IPS DF 6.9 (cell line): ENCODE data around the gene ADAMTSL1.

ENCODE experiments used
- DNase-seq: peaks from one replicate; pipeline ENCODE4 v3.0.0-alpha.2; 2013; ENCODE audit warnings: low read depth, low spot score
- H3K27ac ChIP-seq: one replicate; pipeline ENCODE4 v1.5.1; 2013; ENCODE audit warnings: low read length, control low read depth
- H3K27me3 ChIP-seq: 2 replicates; pipeline ENCODE4 v1.6.1; 2013; ENCODE audit warnings: mild to moderate bottlenecking, low read length; ENCODE audit not compliant: control insufficient read depth, insufficient read depth
- H3K36me3 ChIP-seq: 2 replicates; pipeline ENCODE4 v1.6.1; 2013; ENCODE audit warnings: low read length; ENCODE audit not compliant: control insufficient read depth, insufficient read depth
- H3K4me1 ChIP-seq: 2 replicates; pipeline ENCODE4 v1.6.1; 2013; ENCODE audit warnings: low read length; ENCODE audit not compliant: control insufficient read depth, insufficient read depth
- H3K4me3 ChIP-seq: 2 replicates; pipeline ENCODE4 v1.5.1; 2013; ENCODE audit warnings: mild to moderate bottlenecking, low read length
- H3K9me3 ChIP-seq: 2 replicates; pipeline ENCODE4 v1.6.1; 2013; ENCODE audit warnings: low read length, inconsistent platforms; ENCODE audit not compliant: control insufficient read depth, insufficient read depth
- WGBS: extraction: QIAGEN DNeasy Blood & Tissue Kit; methylation state at CpG from one replicate; pipeline ENCODE4 v1.1.7; 2013; ENCODE audit warnings: mixed read lengths, missing lambda C conversion rate; ENCODE audit not compliant: insufficient read length, insufficient coverage; 5-methylcytosine and 5-hydroxymethylcytosine counted together

Gene ADAMTSL1

DNA sequence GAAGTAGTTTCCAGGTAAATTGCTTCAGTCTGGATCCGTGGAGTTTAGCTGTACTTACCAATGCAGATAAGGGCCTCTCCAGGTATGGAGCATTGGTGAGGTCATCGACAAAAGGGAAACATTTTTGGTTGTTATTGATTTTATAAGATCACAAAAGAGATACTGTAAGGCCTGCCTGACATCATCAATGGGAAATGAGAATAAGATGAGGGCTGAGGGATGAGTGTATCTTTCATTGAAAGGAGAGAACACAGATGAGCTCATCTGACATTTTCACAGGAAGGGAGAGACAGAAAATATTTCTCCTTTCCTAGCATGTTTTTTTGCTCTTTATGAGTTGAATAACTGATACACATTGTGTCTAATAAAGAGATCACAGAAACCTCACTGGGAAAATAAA is 325.5 kb downstream of the ADAMTSL1 start:
- Histone ChIP-seq H3K9me3 (no peaks in the 10 kb centered on the region), H3K4me1 (no peaks in the 10 kb centered on the region), H3K4me3 (no peak overlapping the region), H3K27ac (no peak overlapping the region), H3K36me3 (no peaks in the 10 kb centered on the region), H3K27me3 (no peaks in the 10 kb centered on the region)
- DNase-seq = no peak
- no CpG with 5 or more reads among the region's 2 CpGs for WGBS

DNA sequence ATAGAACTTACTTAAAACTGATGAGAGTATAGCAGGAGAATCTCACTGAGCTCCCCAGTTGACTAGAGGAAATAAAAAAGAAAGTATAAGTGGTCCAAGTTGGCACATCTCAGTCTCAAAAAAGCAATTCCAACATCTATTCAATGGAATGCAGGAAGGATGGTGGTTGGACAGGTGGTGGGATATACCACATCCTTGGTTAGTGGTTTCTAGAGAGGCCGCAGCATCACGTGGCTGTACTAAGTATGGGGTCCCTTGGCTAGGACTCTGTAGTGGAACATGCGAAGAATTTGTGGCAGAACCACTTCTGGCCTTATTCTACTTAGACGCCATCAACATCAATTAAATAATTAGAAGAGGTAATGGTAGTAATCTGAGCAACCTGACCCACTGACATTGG is 326.6 kb downstream of the ADAMTSL1 start:
- Histone ChIP-seq H3K9me3 (no peaks in the 10 kb centered on the region), H3K27me3 (no peaks in the 10 kb centered on the region), H3K4me3 (no peak overlapping the region), H3K4me1 (0 out of 2 replicates have a peak, but pooled peaks cover under 1% of the 10 kb centered on the region), H3K36me3 (no peaks in the 10 kb centered on the region), H3K27ac (no peak overlapping the region)
- DNase-seq = no peak
- no CpG with 5 or more reads among the region's 4 CpGs for WGBS

DNA sequence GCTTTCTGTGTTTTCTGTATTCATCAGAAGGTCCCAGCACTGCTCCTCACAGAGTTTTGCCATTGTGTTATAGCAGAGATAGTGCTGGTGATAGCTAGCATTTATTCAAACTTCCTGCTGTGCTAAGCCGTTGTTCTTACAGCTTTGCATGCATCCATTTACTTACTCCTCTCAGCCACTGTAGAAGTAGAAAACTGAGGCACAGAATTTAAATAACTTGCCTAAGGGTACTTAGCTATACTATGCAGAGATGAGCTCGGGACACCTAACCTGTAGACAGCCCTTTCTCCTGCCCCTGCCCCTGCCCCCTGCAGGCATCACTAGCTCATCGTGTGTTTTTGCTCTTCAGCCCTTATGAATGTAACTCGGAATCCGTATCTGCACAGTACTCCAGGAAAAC is 331.4 kb downstream of the ADAMTSL1 start:
- Histone ChIP-seq H3K27me3 (no peaks in the 10 kb centered on the region), H3K4me1 (0 out of 2 replicates have a peak, but pooled peaks cover 1% of the 10 kb centered on the region), H3K36me3 (no peaks in the 10 kb centered on the region), H3K9me3 (no peaks in the 10 kb centered on the region), H3K4me3 (no peak overlapping the region), H3K27ac (no peak overlapping the region)
- WGBS = no CpG with 5 or more reads among the region's 5 CpGs
- DNase-seq = no peak

DNA sequence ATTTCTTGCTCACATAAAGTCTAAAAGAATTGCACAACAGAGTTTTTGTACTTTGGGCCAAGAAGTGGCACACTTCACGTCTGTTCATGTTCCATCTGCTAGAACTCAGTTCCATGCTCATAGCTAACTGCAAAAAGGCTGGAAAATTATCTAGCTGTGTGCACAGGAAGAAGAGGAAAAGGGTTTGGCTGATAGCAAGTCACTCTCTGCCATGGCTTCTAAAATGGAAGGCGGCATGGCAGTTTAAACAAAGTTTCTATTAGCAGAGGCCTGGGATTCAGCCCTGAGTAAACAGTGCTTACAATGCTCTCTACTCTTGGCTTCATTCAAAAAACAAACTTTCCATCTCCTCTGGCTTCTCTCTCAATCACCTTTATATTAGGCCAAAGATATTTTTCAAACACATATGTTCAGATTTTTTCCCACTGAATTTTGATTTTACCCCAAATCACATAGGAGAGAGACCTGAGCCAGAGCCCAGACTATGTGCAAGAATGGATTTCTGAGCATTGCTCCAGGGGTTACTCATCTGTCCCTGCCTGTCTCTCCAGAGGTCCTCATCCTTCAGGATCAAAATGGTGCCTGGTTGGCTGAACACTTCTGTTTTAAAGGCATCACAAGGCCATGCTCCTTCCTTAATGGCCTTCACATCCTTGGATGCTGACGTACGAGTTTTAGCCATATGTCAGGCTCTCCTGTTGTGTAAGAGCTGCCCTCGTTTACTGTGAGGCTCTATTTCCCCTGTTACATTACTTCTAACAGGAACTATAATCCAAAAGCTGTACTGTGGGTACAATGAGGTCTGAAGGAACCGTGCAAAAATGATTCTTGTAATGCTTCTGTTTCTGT is 332.5 kb downstream of the ADAMTSL1 start:
- Histone ChIP-seq H3K27ac (no peak overlapping the region), H3K27me3 (no peaks in the 10 kb centered on the region), H3K36me3 (no peaks in the 10 kb centered on the region), H3K4me3 (no peak overlapping the region), H3K4me1 (0 out of 2 replicates have a peak, but pooled peaks cover 1% of the 10 kb centered on the region), H3K9me3 (no peaks in the 10 kb centered on the region)
- WGBS = no CpG with 5 or more reads among the region's 6 CpGs
- DNase-seq = no peak

DNA sequence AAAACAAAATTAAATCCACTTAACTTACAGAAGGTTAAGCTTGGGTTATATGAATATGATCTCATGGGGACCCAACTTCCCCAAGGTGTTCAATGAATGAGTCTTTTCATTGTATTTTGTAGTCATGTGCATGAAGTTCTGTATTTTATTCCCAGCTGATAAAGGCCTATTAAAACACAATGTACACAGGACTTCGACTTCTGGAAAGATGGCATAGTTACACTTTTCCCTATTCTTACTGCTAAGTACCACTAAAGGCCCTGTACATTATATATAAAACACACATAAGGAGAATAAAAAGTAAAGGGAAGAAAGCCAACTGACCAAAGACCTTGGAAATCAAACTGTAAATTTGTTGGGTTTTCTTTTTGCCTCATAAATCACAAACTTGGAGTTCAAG is 336.6 kb downstream of the ADAMTSL1 start:
- Histone ChIP-seq H3K27ac (no peak overlapping the region), H3K27me3 (no peaks in the 10 kb centered on the region), H3K9me3 (no peaks in the 10 kb centered on the region), H3K4me3 (no peak overlapping the region), H3K36me3 (no peaks in the 10 kb centered on the region), H3K4me1 (0 out of 2 replicates have a peak, but pooled peaks cover under 1% of the 10 kb centered on the region)
- WGBS = no CpG with 5 or more reads among the region's 1 CpG
- DNase-seq = no peak

DNA sequence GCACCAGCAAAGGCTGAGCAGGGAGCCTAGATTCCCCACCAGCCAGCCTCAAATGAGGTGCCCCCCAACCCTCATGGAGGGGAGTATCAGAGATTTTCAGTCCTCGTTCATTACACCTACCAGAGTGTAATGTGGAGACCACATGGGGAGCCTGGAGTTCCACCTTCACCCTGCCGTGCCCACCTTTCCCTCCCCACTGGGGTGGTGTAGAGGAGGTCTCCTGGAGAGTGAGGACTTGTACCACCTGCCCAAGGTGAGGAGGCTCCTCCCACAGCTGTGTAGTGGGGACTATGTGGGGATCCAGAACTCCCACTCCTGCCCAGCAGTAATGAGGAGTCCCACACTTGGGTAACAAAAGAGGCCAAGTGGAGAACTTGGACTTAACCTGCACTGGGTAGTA is 337.2 kb downstream of the ADAMTSL1 start:
- no CpG with 5 or more reads among the region's 2 CpGs for WGBS
- no peak overlapping the region for H3K27ac ChIP-seq
- H3K9me3 ChIP-seq = no peaks in the 10 kb centered on the region
- no peaks in the 10 kb centered on the region for H3K4me1 ChIP-seq
- no peak overlapping the region for H3K4me3 ChIP-seq
- H3K27me3 ChIP-seq = no peaks in the 10 kb centered on the region
- DNase-seq = no peak
- no peaks in the 10 kb centered on the region for H3K36me3 ChIP-seq

DNA sequence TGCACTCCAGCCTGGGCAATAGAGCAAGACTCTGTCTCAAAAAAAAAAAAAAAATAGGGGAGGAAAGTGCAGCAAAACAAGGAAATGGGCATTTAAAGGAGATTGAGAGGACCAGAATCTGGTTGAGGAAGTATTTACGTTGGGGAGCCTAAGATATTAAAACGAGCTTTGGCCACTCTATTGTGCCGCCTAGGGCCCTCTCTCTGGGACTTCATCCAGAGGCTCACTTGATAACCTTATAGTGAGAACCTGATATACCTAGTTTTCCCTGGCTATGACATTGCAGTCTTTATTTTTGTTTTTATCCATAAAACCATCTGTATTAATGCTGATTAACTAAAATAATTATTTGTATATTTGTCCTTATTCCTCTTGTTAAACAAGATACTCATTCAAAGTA is 345.5 kb downstream of the ADAMTSL1 start:
- DNase-seq = no peak
- H3K27me3 ChIP-seq = no peaks in the 10 kb centered on the region
- no peak overlapping the region for H3K4me3 ChIP-seq
- no CpG with 5 or more reads among the region's 3 CpGs for WGBS
- H3K9me3 ChIP-seq = no peaks in the 10 kb centered on the region; the same call in 1 of the 2 replicates
- no peaks in the 10 kb centered on the region for H3K4me1 ChIP-seq
- H3K27ac ChIP-seq = no peak overlapping the region
- no peaks in the 10 kb centered on the region for H3K36me3 ChIP-seq

DNA sequence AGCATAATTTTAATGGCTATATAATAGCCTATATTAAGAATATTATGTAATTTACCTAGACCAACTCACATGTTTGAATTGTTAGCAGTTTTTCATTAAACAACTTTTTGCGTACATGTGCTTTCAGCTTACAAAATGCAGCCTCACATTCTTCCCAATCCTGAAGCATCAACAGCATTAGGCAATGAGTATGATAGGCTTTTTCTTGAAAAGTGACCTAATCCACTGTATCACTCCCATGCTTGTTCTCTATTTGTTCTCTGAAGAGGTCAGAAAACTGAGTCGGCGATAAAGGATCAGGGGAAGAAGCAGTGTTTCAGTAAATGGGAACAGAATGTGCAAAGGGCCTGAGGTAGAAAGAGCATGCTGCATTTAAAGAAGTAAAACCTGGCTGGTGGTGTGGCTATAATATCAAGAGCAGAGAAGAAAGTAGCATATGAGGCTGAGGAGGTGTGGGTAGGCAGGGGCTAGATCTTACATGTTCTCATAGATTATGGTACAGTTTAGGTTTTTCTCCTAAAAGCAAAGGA is 346.7 kb downstream of the ADAMTSL1 start:
- H3K4me3 ChIP-seq = no peak overlapping the region
- H3K27me3 ChIP-seq = no peaks in the 10 kb centered on the region
- no peak overlapping the region for H3K27ac ChIP-seq
- no peaks in the 10 kb centered on the region for H3K36me3 ChIP-seq
- no CpG with 5 or more reads among the region's 3 CpGs for WGBS
- no peaks in the 10 kb centered on the region; the same call in 1 of the 2 replicates for H3K9me3 ChIP-seq
- H3K4me1 ChIP-seq = no peaks in the 10 kb centered on the region
- no peak for DNase-seq

DNA sequence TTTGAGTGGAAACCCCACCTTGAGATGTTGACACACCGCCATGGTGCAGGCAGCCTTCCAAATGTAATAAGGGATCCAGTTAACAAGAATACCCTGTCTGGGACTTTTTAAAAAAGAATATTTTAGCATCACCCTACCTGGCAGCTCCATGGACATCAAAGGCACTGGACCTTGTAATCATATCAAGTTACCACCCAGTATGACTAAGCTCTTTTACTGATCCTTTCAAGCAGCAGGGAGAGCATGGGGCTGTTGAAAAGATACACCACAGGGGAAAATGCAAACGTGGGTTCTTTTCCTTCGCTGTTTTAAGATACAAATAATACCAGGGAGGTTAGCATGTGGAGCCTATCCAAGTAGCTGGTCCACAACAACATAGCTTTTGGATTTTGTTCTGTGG is 347.8 kb downstream of the ADAMTSL1 start:
- no peak overlapping the region for H3K27ac ChIP-seq
- no peaks in the 10 kb centered on the region for H3K36me3 ChIP-seq
- no peaks in the 10 kb centered on the region for H3K4me1 ChIP-seq
- no peak overlapping the region for H3K4me3 ChIP-seq
- no peak for DNase-seq
- WGBS = no CpG with 5 or more reads among the region's 3 CpGs
- H3K27me3 ChIP-seq = no peaks in the 10 kb centered on the region
- H3K9me3 ChIP-seq = no peaks in the 10 kb centered on the region; the same call in 1 of the 2 replicates

DNA sequence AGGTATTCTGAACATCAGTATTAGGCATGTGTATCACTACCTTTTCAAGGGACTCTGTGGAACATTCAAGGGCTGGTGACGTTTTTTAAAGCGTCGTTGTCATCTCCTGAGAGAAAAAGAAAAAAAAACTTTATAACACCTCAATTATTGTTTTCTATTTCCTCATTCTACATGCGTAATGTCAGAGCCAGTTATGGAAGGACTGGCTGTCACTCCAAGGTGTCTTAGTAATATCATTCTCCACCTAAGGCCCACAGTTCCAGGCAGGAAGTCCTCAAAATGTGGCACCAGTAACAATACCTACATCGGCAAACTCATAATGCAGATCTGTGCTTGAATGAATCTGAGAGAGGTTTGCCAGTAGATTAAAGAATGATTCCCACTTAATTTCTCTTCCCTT is 348.9 kb downstream of the ADAMTSL1 start:
- no CpG with 5 or more reads among the region's 5 CpGs for WGBS
- no peak for DNase-seq
- Histone ChIP-seq H3K27me3 (no peaks in the 10 kb centered on the region), H3K36me3 (no peaks in the 10 kb centered on the region), H3K27ac (no peak overlapping the region), H3K4me3 (no peak overlapping the region), H3K9me3 (no peaks in the 10 kb centered on the region; the same call in 1 of the 2 replicates), H3K4me1 (no peaks in the 10 kb centered on the region)
